Measurements from ENCODE around the gene SSTR3.
A peak's percentile ranks its signal among the peaks of the same experiment; 100 is the strongest.

The SSTR3 gene

GRCh38 chr22:37241351-37242142 is 29.3 kb upstream of the SSTR3 start:
- Histone ChIP-seq H2AFZ (ENCODE audit: low read depth, low read length) (no peak overlapping the region), H3K27ac (ENCODE audit: low read length) (peak overlapping the region; percentile 96), H3K4me1 (ENCODE audit: low read length) (peaks cover 82% of the 10 kb centered on the region), H3K9ac (ENCODE audit: low read length) (peak overlapping the region; percentile 88), H3K79me2 (ENCODE audit: low read length) (peaks cover 78% of the 10 kb centered on the region), H4K20me1 (ENCODE audit: insufficient read depth, low read length) (peaks cover 49% of the 10 kb centered on the region), H3K9me3 (ENCODE audit: insufficient read depth, low read length) (no peaks in the 10 kb centered on the region), H3K27me3 (ENCODE audit: low read depth, low read length) (no peaks in the 10 kb centered on the region), H3K4me2 (ENCODE audit: low read length) (peak overlapping the region; percentile 93), H3K4me3 (ENCODE audit: low read length) (peak overlapping the region; percentile 73), H3K36me3 (replicated peaks; ENCODE audit: low read depth, low read length) (peaks cover 59% of the 10 kb centered on the region)
- no peak for TF ChIP-seq EZH2phosphoT487 (IDR thresholded peaks at IDR 0.05; ENCODE audit: low read depth)
- TF ChIP-seq, protein P1, sequence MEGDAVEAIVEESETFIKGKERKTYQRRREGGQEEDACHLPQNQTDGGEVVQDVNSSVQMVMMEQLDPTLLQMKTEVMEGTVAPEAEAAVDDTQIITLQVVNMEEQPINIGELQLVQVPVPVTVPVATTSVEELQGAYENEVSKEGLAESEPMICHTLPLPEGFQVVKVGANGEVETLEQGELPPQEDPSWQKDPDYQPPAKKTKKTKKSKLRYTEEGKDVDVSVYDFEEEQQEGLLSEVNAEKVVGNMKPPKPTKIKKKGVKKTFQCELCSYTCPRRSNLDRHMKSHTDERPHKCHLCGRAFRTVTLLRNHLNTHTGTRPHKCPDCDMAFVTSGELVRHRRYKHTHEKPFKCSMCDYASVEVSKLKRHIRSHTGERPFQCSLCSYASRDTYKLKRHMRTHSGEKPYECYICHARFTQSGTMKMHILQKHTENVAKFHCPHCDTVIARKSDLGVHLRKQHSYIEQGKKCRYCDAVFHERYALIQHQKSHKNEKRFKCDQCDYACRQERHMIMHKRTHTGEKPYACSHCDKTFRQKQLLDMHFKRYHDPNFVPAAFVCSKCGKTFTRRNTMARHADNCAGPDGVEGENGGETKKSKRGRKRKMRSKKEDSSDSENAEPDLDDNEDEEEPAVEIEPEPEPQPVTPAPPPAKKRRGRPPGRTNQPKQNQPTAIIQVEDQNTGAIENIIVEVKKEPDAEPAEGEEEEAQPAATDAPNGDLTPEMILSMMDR (IDR thresholded peaks at IDR 0.05; ENCODE audit: low read depth, low read length), result no peak

DNA sequence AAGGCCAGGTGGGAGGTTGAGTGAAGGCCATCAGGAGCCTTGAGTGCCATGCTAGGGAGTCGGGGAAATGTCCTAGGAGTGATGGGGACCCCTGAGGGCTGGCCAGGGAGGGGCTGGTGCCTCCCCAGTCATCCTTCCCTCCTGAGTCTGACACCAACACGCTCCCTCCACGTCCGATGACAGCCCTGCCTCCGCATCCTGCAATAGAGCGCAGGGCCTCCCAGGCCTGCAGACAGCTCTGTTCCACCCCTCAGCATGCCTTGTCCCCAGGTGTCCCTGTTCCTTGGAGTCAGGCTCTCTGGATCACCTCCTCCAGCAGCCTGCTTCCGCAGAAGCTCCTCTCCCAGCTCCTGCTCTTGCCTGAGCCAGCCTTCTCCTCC is 28.7 kb upstream of the SSTR3 start:
- Histone ChIP-seq H3K27me3 (ENCODE audit: low read depth, low read length) (no peaks in the 10 kb centered on the region), H2AFZ (ENCODE audit: low read depth, low read length) (no peak overlapping the region), H4K20me1 (ENCODE audit: insufficient read depth, low read length) (peaks cover 55% of the 10 kb centered on the region), H3K27ac (ENCODE audit: low read length) (peak overlapping the region; percentile 96), H3K4me1 (ENCODE audit: low read length) (peaks cover 84% of the 10 kb centered on the region), H3K4me2 (ENCODE audit: low read length) (peak overlapping the region; percentile 93), H3K4me3 (ENCODE audit: low read length) (peak overlapping the region; percentile 73), H3K36me3 (replicated peaks; ENCODE audit: low read depth, low read length) (peaks cover 66% of the 10 kb centered on the region), H3K9me3 (ENCODE audit: insufficient read depth, low read length) (no peaks in the 10 kb centered on the region), H3K9ac (ENCODE audit: low read length) (peak overlapping the region; percentile 88), H3K79me2 (ENCODE audit: low read length) (peaks cover 84% of the 10 kb centered on the region)
- TF ChIP-seq, protein P1 (IDR thresholded peaks at IDR 0.05; ENCODE audit: low read depth, low read length), result no peak
- no peak for TF ChIP-seq EZH2phosphoT487 (IDR thresholded peaks at IDR 0.05; ENCODE audit: low read depth)

DNA sequence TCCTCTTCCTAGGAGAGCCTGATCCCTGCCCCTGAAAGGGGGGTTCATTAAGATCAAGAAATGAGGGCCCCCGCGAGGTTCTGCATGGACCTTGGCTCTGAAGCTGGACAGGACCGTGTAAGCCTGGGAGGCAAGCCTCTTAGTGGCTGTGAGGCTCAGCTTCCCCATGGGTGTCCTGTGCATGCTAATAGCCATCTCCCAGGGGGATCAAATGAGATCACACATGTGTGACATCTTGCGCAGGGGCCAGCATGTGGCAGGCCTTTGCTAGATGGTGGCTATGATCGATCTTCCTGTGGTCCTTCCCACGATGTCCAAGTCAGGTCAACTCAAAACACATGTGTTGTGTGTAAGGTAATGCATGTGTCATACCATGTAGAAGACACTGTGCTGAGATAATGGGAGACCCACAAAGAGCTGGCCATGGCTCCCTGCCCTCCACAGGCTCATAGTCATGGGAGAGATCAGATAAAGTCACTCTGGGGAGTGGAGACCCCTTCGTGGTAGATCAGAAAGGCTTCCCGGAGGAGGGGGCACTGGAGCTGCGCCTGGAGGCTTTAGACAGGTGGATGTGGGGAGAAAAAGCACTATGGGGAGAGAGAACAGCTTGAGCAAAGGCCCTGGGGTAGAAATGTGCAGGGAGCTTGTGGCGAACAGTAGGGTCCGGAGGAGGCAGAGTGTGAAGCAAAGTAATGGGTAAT is 28.1 kb upstream of the SSTR3 start:
- no peaks in the 10 kb centered on the region for H3K27me3 ChIP-seq (ENCODE audit: low read depth, low read length)
- H3K4me3 ChIP-seq (ENCODE audit: low read length), result no peak overlapping the region
- peak overlapping the region; percentile 93; the same call in 1 of the 2 replicates for H3K4me2 ChIP-seq (ENCODE audit: low read length)
- peak overlapping the region; percentile 88; the same call in 1 of the 2 replicates for H3K9ac ChIP-seq (ENCODE audit: low read length)
- H4K20me1 ChIP-seq (ENCODE audit: insufficient read depth, low read length), result peaks cover 60% of the 10 kb centered on the region
- no peak for TF ChIP-seq EZH2phosphoT487 (IDR thresholded peaks at IDR 0.05; ENCODE audit: low read depth)
- TF ChIP-seq, protein P1 (IDR thresholded peaks at IDR 0.05; ENCODE audit: low read depth, low read length), result no peak
- H3K9me3 ChIP-seq (ENCODE audit: insufficient read depth, low read length), result no peaks in the 10 kb centered on the region
- peaks cover 89% of the 10 kb centered on the region for H3K79me2 ChIP-seq (ENCODE audit: low read length)
- peaks cover 84% of the 10 kb centered on the region for H3K4me1 ChIP-seq (ENCODE audit: low read length)
- peaks cover 71% of the 10 kb centered on the region for H3K36me3 ChIP-seq (replicated peaks; ENCODE audit: low read depth, low read length)
- H3K27ac ChIP-seq (ENCODE audit: low read length), result peak overlapping the region; percentile 96
- H2AFZ ChIP-seq (ENCODE audit: low read depth, low read length), result no peak overlapping the region

Data from OCI-LY3 (cell line).